Measurements from ENCODE around the gene MOB2.

The MOB2 gene

GRCh38 chr11:1482581-1483444 lies 3.8 kb downstream of the MOB2 start:
- H3K4me1 ChIP-seq (ENCODE audit: control insufficient read depth in 2 of 2, insufficient read depth in 1 of 2, low read depth in 1 of 2, low read length in 2 of 2) = peaks cover 4 to 16% of the 10 kb centered on the region in 2 donors
- H3K18ac ChIP-seq (ENCODE audit: low read length) = peak overlapping the region; percentile 83
- DNase-seq (ENCODE audit: low spot score) = no peak
- H3K9me3 ChIP-seq (replicated peaks in 1 of 2; ENCODE audit: control insufficient read depth in 2 of 2, insufficient read depth in 1 of 2, low read depth in 1 of 2, low read length in 2 of 2) = no peaks in the 10 kb centered on the region
- peaks cover 7 to 10% of the 10 kb centered on the region in 2 donors for H3K36me3 ChIP-seq (replicated peaks in 1 of 2; ENCODE audit: control insufficient read depth in 2 of 2, insufficient read depth in 2 of 2, low read length in 2 of 2)
- peak overlapping the region; percentile 80 for H3K23ac ChIP-seq (ENCODE audit: low read depth, low read length, poor library complexity)
- no peak overlapping the region for H3K4me3 ChIP-seq (ENCODE audit: low read length in 2 of 2)
- H3K14ac ChIP-seq (ENCODE audit: low read length) = peak overlapping the region; percentile 71
- peak overlapping the region; percentile 33 for H2BK15ac ChIP-seq (ENCODE audit: low read length)
- peak overlapping the region; percentile 3 for H2BK5ac ChIP-seq (ENCODE audit: low read length)
- peak overlapping the region; percentile 43 for H4K8ac ChIP-seq (ENCODE audit: low read depth, low read length)
- peak overlapping the region; percentile 44 for H3K9ac ChIP-seq (ENCODE audit: low read depth, low read length, poor library complexity)
- no peak overlapping the region for H3K27ac ChIP-seq (replicated peaks; ENCODE audit: low read length)
- H3K79me1 ChIP-seq (ENCODE audit: low read depth, low read length) = peaks cover 24% of the 10 kb centered on the region
- WGBS, 2 donors (ENCODE audit: extremely low coverage in 2 of 2, insufficient read length in 2 of 2, insufficient replicate concordance in 1 of 2) = no CpG with 5 or more reads among the region's 32 CpGs
- H3K27me3 ChIP-seq (ENCODE audit: control insufficient read depth in 3 of 3, insufficient read depth in 3 of 3, low read depth in 1 of 3, low read length in 3 of 3) = no peaks in the 10 kb centered on the region
- peak overlapping the region; percentile 68 for H2AK5ac ChIP-seq (ENCODE audit: low read depth, low read length)
- no peak overlapping the region for H3K4me2 ChIP-seq (ENCODE audit: insufficient read depth, low read length, poor library complexity, severe bottlenecking)
- no peak overlapping the region for H3K4ac ChIP-seq (ENCODE audit: low read length)
- H2BK120ac ChIP-seq (ENCODE audit: low read depth, low read length) = no peak overlapping the region
- no peak overlapping the region for H4K91ac ChIP-seq (ENCODE audit: low read depth, low read length, poor library complexity)
- no peak overlapping the region for H2AFZ ChIP-seq (ENCODE audit: low read length)
- H2BK12ac ChIP-seq (ENCODE audit: low read length) = peak overlapping the region; percentile 30

DNA sequence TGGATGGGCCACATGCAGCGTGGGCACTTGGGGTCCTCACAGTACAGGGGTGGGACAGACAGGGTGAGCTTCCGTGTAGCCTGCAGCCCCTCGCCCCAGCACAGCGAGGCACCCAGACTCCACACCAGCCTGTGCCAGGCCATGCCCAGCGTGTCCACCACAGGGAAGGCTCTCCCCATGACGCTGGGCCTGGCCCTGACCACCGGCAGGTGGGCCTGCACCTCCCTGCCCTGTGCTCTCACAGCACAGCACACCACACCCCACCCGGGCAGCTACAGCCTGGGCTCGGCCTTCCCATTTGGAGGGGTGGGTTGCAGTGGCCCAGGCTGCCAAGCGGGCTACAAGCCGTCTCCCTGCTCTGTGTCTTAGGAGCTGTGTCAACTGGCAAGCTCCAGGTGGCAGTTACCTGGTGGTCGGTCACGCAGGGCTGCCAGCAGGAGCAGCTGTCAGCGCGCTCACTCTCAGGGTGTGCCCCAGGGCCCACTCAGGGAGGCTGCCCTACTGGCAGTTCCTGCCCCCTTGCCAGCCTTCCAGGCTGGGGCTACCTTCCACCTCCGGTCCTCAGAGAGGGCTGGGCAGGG lies 4.6 kb downstream of the MOB2 start:
- no peaks in the 10 kb centered on the region for H3K27me3 ChIP-seq (ENCODE audit: control insufficient read depth in 3 of 3, insufficient read depth in 3 of 3, low read depth in 1 of 3, low read length in 3 of 3)
- H4K8ac ChIP-seq (ENCODE audit: low read depth, low read length) = no peak overlapping the region
- peak overlapping the region; percentile 87 for H3K18ac ChIP-seq (ENCODE audit: low read length)
- H3K79me1 ChIP-seq (ENCODE audit: low read depth, low read length) = peaks cover 18% of the 10 kb centered on the region
- peak overlapping the region; percentile 76 for H3K4ac ChIP-seq (ENCODE audit: low read length)
- H3K23ac ChIP-seq (ENCODE audit: low read depth, low read length, poor library complexity) = peak overlapping the region; percentile 85
- H3K36me3 ChIP-seq (replicated peaks in 1 of 2; ENCODE audit: control insufficient read depth in 2 of 2, insufficient read depth in 2 of 2, low read length in 2 of 2) = peaks cover 10 to 16% of the 10 kb centered on the region in 2 donors
- peak overlapping the region; percentile 82 for H2BK5ac ChIP-seq (ENCODE audit: low read length)
- H3K9ac ChIP-seq (ENCODE audit: low read depth, low read length, poor library complexity) = peak overlapping the region; percentile 83
- no peak overlapping the region for H3K4me3 ChIP-seq (ENCODE audit: low read length in 2 of 2)
- H3K4me2 ChIP-seq (ENCODE audit: insufficient read depth, low read length, poor library complexity, severe bottlenecking) = no peak overlapping the region
- no peak overlapping the region for H4K91ac ChIP-seq (ENCODE audit: low read depth, low read length, poor library complexity)
- DNase-seq (ENCODE audit: low spot score) = no peak
- no peak overlapping the region for H3K27ac ChIP-seq (replicated peaks; ENCODE audit: low read length)
- H2BK15ac ChIP-seq (ENCODE audit: low read length) = no peak overlapping the region
- no peak overlapping the region for H2BK120ac ChIP-seq (ENCODE audit: low read depth, low read length)
- peak overlapping the region; percentile 71 for H3K14ac ChIP-seq (ENCODE audit: low read length)
- peak overlapping the region; percentile 94 for H2AK5ac ChIP-seq (ENCODE audit: low read depth, low read length)
- no peaks in the 10 kb centered on the region for H3K9me3 ChIP-seq (replicated peaks in 1 of 2; ENCODE audit: control insufficient read depth in 2 of 2, insufficient read depth in 1 of 2, low read depth in 1 of 2, low read length in 2 of 2)
- peak overlapping the region; percentile 46 for H2BK12ac ChIP-seq (ENCODE audit: low read length)
- H2AFZ ChIP-seq (ENCODE audit: low read length) = no peak overlapping the region
- WGBS, 2 donors (ENCODE audit: extremely low coverage in 2 of 2, insufficient read length in 2 of 2, insufficient replicate concordance in 1 of 2) = no CpG with 5 or more reads among the region's 16 CpGs
- H3K4me1 ChIP-seq (ENCODE audit: control insufficient read depth in 2 of 2, insufficient read depth in 1 of 2, low read depth in 1 of 2, low read length in 2 of 2) = peaks cover 4 to 15% of the 10 kb centered on the region in 2 donors

- WGBS, 2 donors (ENCODE audit: extremely low coverage in 2 of 2, insufficient read length in 2 of 2, insufficient replicate concordance in 1 of 2) = no CpG with 5 or more reads among the region's 2 CpGs
- Histone ChIP-seq H4K8ac (ENCODE audit: low read depth, low read length) (no peak overlapping the region), H3K18ac (ENCODE audit: low read length) (no peak overlapping the region), H2BK15ac (ENCODE audit: low read length) (no peak overlapping the region), H3K27ac (replicated peaks; ENCODE audit: low read length) (no peak overlapping the region), H3K4me3 (ENCODE audit: low read length in 2 of 2) (no peak overlapping the region), H4K91ac (ENCODE audit: low read depth, low read length, poor library complexity) (no peak overlapping the region), H3K4me2 (ENCODE audit: insufficient read depth, low read length, poor library complexity, severe bottlenecking) (no peak overlapping the region), H3K23ac (ENCODE audit: low read depth, low read length, poor library complexity) (peak overlapping the region; percentile 91), H2AFZ (ENCODE audit: low read length) (no peak overlapping the region), H3K4me1 (ENCODE audit: control insufficient read depth in 2 of 2, insufficient read depth in 1 of 2, low read depth in 1 of 2, low read length in 2 of 2) (peaks cover 4 to 14% of the 10 kb centered on the region in 2 donors), H2BK12ac (ENCODE audit: low read length) (no peak overlapping the region), H2AK5ac (ENCODE audit: low read depth, low read length) (peak overlapping the region; percentile 94), H3K9ac (ENCODE audit: low read depth, low read length, poor library complexity) (no peak overlapping the region), H2BK120ac (ENCODE audit: low read depth, low read length) (no peak overlapping the region), H3K4ac (ENCODE audit: low read length) (no peak overlapping the region), H2BK5ac (ENCODE audit: low read length) (peak overlapping the region; percentile 82), H3K36me3 (replicated peaks in 1 of 2; ENCODE audit: control insufficient read depth in 2 of 2, insufficient read depth in 2 of 2, low read length in 2 of 2) (peaks cover 10 to 18% of the 10 kb centered on the region in 2 donors), H3K9me3 (replicated peaks in 1 of 2; ENCODE audit: control insufficient read depth in 2 of 2, insufficient read depth in 1 of 2, low read depth in 1 of 2, low read length in 2 of 2) (no peaks in the 10 kb centered on the region), H3K79me1 (ENCODE audit: low read depth, low read length) (peaks cover 17% of the 10 kb centered on the region), H3K27me3 (ENCODE audit: control insufficient read depth in 3 of 3, insufficient read depth in 3 of 3, low read depth in 1 of 3, low read length in 3 of 3) (no peaks in the 10 kb centered on the region), H3K14ac (ENCODE audit: low read length) (peak overlapping the region; percentile 71)
- no peak for DNase-seq (ENCODE audit: low spot score)
These were observed 5.1 kb downstream of the MOB2 start for GRCh38 chr11:1481483-1481825.
